Loucy (cell line): ENCODE data around the gene MYOM1.
"Not testable (repeated sequence)": the region's sequence is repeated elsewhere in the genome, so short reads cannot be mapped to it uniquely, and the experiment has no call there.

Source experiments
- H2AFZ ChIP-seq: fragments of 200-600 bp; sonication (generic); 2 replicates; pipeline ENCODE4 v1.6.0; 2016; ENCODE audit warnings: antibody characterized with exemption, mild to moderate bottlenecking, low read length, moderate library complexity
- H3F3A ChIP-seq: fragments of 200-600 bp; 2 replicates; pipeline ENCODE4 v1.6.0; 2016; ENCODE audit warnings: antibody characterized with exemption, low read depth, mild to moderate bottlenecking
- H3K27me3 ChIP-seq: fragments of 200-600 bp; sonication (generic); 2 replicates; pipeline ENCODE4 v1.6.1; 2014; ENCODE audit warnings: low read length, mild to moderate bottlenecking; ENCODE audit not compliant: insufficient read depth, poor library complexity, severe bottlenecking
- H3K36me3 ChIP-seq: fragments of 200-600 bp; sonication (generic); 2 replicates; pipeline ENCODE4 v1.6.1; 2016; ENCODE audit warnings: low read length; ENCODE audit not compliant: insufficient read depth
- H3K4me1 ChIP-seq: fragments of 200-600 bp; sonication (generic); 2 replicates; pipeline ENCODE4 v1.5.1; 2014; ENCODE audit warnings: low read length, mild to moderate bottlenecking; ENCODE audit not compliant: insufficient read depth, poor library complexity, severe bottlenecking
- H3K4me2 ChIP-seq: fragments of 200-600 bp; sonication (generic); 2 replicates; pipeline ENCODE4 v1.6.0; 2014; ENCODE audit warnings: antibody characterized with exemption, low read length, low read depth, mild to moderate bottlenecking; ENCODE audit not compliant: poor library complexity, severe bottlenecking
- H3K4me3 ChIP-seq: fragments of 200-600 bp; sonication (generic); 2 replicates; pipeline ENCODE4 v1.5.1; 2014; ENCODE audit warnings: low read length, mild to moderate bottlenecking, mixed read lengths; ENCODE audit not compliant: poor library complexity, severe bottlenecking
- H3K79me2 ChIP-seq: fragments of 200-600 bp; sonication (generic); 2 replicates; pipeline ENCODE4 v1.6.1; 2014; ENCODE audit warnings: low read length; ENCODE audit not compliant: insufficient read depth
- H3K9ac ChIP-seq: fragments of 200-600 bp; sonication (generic); 2 replicates; pipeline ENCODE4 v1.6.0; 2014; ENCODE audit warnings: mild to moderate bottlenecking, low read depth, low read length, moderate library complexity; ENCODE audit not compliant: poor library complexity, severe bottlenecking
- H3K9me2 ChIP-seq: fragments of 200-600 bp; sonication (generic); replicated peaks from 2 replicates; pipeline ENCODE4 v1.6.1; 2016; ENCODE audit warnings: low read depth, low read length, mixed read lengths
- H3K9me3 ChIP-seq: fragments of 200-600 bp; sonication (generic); 2 replicates; pipeline ENCODE4 v1.6.1; 2014; ENCODE audit warnings: mild to moderate bottlenecking, antibody characterized with exemption, low read length, low read depth; ENCODE audit not compliant: insufficient read depth
- H4K20me1 ChIP-seq: fragments of 200-600 bp; sonication (generic); 2 replicates; pipeline ENCODE4 v1.6.0; 2014; ENCODE audit warnings: antibody characterized with exemption, low read length, mild to moderate bottlenecking; ENCODE audit not compliant: insufficient read depth, poor library complexity, severe bottlenecking
- EZH2phosphoT487 ChIP-seq: fragments of 200-600 bp; IDR thresholded peaks from 2 replicates; pipeline ENCODE4 v1.6.1; 2018; ENCODE audit warnings: antibody characterized with exemption, mild to moderate bottlenecking, moderate library complexity, borderline replicate concordance
- TF ChIP-seq, protein P1 (sequence below): fragments of 200-600 bp; sonication (generic); conservative IDR thresholded peaks from 2 replicates; pipeline ENCODE4 v1.5.1; 2014; ENCODE audit warnings: mild to moderate bottlenecking, antibody characterized with exemption, low read length

Gene MYOM1

DNA sequence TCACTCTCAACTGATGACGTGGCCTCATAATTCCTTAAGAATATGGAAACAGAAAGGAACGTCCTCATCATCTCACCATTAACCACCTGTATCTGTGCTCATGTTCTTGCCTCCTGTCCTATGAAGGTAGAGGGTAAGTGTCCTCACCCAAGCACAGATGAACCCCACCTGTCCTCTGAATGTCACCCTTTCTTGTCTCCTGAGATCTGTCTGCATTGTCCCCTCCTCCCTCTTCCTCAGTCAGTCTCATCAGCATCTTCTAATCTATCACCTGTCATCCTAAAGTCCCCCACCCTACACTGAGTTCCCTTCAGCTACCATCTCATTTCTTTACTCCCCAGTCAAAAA lies 167.4 kb downstream of the MYOM1 start:
- H3K4me3 ChIP-seq, result no peak overlapping the region
- H3K9ac ChIP-seq, result no peak overlapping the region
- H3K9me2 ChIP-seq, result no peaks in the 10 kb centered on the region
- peaks cover 3% of the 10 kb centered on the region for H3K4me1 ChIP-seq
- no peak overlapping the region for H3K4me2 ChIP-seq
- no peaks in the 10 kb centered on the region for H4K20me1 ChIP-seq
- TF ChIP-seq, protein P1, sequence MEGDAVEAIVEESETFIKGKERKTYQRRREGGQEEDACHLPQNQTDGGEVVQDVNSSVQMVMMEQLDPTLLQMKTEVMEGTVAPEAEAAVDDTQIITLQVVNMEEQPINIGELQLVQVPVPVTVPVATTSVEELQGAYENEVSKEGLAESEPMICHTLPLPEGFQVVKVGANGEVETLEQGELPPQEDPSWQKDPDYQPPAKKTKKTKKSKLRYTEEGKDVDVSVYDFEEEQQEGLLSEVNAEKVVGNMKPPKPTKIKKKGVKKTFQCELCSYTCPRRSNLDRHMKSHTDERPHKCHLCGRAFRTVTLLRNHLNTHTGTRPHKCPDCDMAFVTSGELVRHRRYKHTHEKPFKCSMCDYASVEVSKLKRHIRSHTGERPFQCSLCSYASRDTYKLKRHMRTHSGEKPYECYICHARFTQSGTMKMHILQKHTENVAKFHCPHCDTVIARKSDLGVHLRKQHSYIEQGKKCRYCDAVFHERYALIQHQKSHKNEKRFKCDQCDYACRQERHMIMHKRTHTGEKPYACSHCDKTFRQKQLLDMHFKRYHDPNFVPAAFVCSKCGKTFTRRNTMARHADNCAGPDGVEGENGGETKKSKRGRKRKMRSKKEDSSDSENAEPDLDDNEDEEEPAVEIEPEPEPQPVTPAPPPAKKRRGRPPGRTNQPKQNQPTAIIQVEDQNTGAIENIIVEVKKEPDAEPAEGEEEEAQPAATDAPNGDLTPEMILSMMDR, result no peak
- no peak for TF ChIP-seq EZH2phosphoT487
- H3K79me2 ChIP-seq, result no peaks in the 10 kb centered on the region
- no peaks in the 10 kb centered on the region for H3F3A ChIP-seq
- no peaks in the 10 kb centered on the region for H3K27me3 ChIP-seq
- H3K36me3 ChIP-seq, result no peaks in the 10 kb centered on the region
- H2AFZ ChIP-seq, result peak overlapping the region; percentile 46; the same call in 1 of the 2 replicates
- H3K9me3 ChIP-seq, result no peaks in the 10 kb centered on the region

DNA sequence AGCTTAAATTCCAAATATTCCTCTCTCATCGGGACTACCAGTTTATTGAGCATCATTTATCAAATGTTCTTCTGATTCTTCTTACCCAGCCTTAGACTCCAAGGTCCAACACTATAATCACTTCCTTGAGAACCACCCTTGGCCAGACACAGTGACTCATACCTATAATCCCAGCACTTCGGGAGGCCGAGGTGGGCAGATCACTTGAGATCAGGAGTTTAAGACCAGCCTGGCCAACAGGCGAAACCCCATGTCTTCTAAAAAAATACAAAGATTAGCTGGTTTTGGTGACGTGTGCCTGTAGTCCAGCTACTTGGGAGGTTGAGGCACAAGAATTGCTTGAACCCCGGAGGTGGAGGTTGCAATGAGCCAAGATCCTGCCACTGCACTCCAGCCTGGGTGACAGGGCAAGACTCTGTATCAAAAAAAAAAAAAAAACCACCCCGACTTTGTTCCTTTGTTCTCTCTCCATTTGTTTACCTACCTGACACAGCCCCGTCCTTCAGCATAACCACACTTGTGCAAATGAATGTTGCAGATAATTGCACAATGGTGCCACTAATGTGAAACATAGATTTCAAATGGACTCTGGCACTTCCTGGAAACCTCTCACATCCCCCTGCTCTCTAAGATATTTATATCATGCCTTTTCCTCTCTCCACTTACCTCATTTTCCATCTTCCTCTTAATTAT lies 167.9 kb downstream of the MYOM1 start:
- no peaks in the 10 kb centered on the region for H3K79me2 ChIP-seq
- H3K9me3 ChIP-seq, result no peaks in the 10 kb centered on the region
- no peak overlapping the region for H3K4me3 ChIP-seq
- TF ChIP-seq EZH2phosphoT487, result no peak
- TF ChIP-seq, protein P1, result no peak
- no peak overlapping the region for H3K4me2 ChIP-seq
- H3K9me2 ChIP-seq, result no peaks in the 10 kb centered on the region
- H4K20me1 ChIP-seq, result no peaks in the 10 kb centered on the region
- no peaks in the 10 kb centered on the region for H3K36me3 ChIP-seq
- H3K4me1 ChIP-seq, result no peaks in the 10 kb centered on the region
- no peak overlapping the region for H3K9ac ChIP-seq
- no peaks in the 10 kb centered on the region for H3F3A ChIP-seq
- no peaks in the 10 kb centered on the region for H3K27me3 ChIP-seq
- H2AFZ ChIP-seq, result peak overlapping the region; percentile 46; the same call in 1 of the 2 replicates

DNA sequence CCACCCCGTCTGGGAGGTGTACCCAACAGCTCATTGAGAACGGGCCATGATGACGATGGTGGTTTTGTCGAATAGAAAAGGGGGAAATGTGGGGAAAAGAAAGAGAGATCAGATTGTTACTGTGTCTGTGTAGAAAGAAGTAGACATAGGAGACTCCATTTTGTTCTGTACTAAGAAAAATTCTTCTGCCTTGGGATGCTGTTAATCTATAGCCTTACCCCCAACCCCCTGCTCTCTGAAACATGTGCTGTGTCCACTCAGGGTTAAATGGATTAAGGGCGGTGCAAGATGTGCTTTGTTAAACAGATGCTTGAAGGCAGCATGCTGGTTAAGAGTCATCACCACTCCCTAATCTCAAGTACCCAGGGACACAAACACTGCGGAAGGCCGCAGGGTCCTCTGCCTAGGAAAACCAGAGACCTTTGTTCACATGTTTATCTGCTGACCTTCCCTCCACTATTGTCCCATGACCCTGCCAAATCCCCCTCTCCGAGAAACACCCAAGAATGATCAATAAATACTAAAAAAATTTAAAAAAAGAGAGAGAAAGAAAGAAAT lies 169.8 kb downstream of the MYOM1 start:
- H3K9ac ChIP-seq, H3K27me3 ChIP-seq, H3K4me2 ChIP-seq, H4K20me1 ChIP-seq, H3K4me1 ChIP-seq, H3K36me3 ChIP-seq, H3K9me2 ChIP-seq, H2AFZ ChIP-seq, H3K79me2 ChIP-seq, H3K4me3 ChIP-seq, H3F3A ChIP-seq, H3K9me3 ChIP-seq: not testable (repeated sequence)
